Stomach (tissue), 9 donors: ENCODE results near the gene EEFSEC. TPM values are rescaled to one million over a fixed set of nuclear protein-coding genes. Genes with fewer than 3 reads are reported as not detected.

Source experiments
- DNase-seq, 2 donors: peaks; one replicate each; pipeline versions ENCODE4 v3.0.0 to v3.0.0-alpha.2; 2013 to 2019
- H3K27ac ChIP-seq, 5 donors: fragments of 200-600 bp in 4 of 5; sonication (generic) in 4 of 5; one replicate each; pipeline ENCODE4 v1.5.1; 2013 to 2019; ENCODE audit warnings: mild to moderate bottlenecking in 1 of 5, moderate library complexity in 1 of 5
- H3K27me3 ChIP-seq, 3 donors: fragments of 200-600 bp; sonication (generic); one replicate each; pipeline ENCODE4 v1.5.1; 2017 to 2019; ENCODE audit warnings: mixed run types in 1 of 3
- H3K36me3 ChIP-seq, 4 donors: fragments of 200-600 bp; sonication (generic); 1 replicate in 3 of 4; 2 replicates in 1 of 4; pipeline ENCODE4 v1.5.1; 2016 to 2019
- H3K4me1 ChIP-seq, 4 donors: fragments of 200-600 bp; sonication (generic); one replicate each; pipeline ENCODE4 v1.5.1; 2016 to 2019
- H3K4me3 ChIP-seq, 4 donors: fragments of 200-600 bp; sonication (generic) in 3 of 4; one replicate each; pipeline ENCODE4 v1.5.1; 2016 to 2019; ENCODE audit warnings: mild to moderate bottlenecking in 1 of 4
- H3K9me3 ChIP-seq, 4 donors: fragments of 200-600 bp; sonication (generic); one replicate each; pipeline ENCODE4 v1.5.1; 2016 to 2019
- EP300 ChIP-seq: sonication (generic); formaldehyde crosslinking; IDR thresholded peaks from one replicate; pipeline ENCODE4 v1.6.1; 2017; ENCODE audit warnings: antibody characterized with exemption
- POLR2A ChIP-seq, 4 donors: fragments of 450-650 bp; IDR thresholded peaks; one replicate each; pipeline ENCODE4 v1.6.1; 2016; ENCODE audit warnings: antibody characterized with exemption in 4 of 4, control low read depth in 2 of 4, mild to moderate bottlenecking in 1 of 4, moderate library complexity in 1 of 4
- POLR2AphosphoS5 ChIP-seq, 3 donors: sonication (generic); formaldehyde crosslinking; IDR thresholded peaks; one replicate each; pipeline ENCODE4 v1.6.1; 2016; ENCODE audit warnings: antibody characterized with exemption in 3 of 3
- WGBS, 5 donors: extraction: QIAGEN DNeasy Blood & Tissue Kit in 3 of 5; methylation state at CpG; one replicate each; pipeline versions ENCODE4 v1.1.5 to v1.1.7; 2013 to 2018; 5-methylcytosine and 5-hydroxymethylcytosine counted together
- intact Hi-C: fragments of 100-400 bp; cut with DNase I; formaldehyde crosslinking; loops from one replicate; pipeline ENCODE4 v1.15.1; 2023; ENCODE audit warnings: low total_unique reads
- polyA plus RNA-seq, 3 donors: library from polyadenylated mRNA; stranded (reverse); fragments of 200-250 nt; gene quantifications; one replicate each; pipeline ENCODE4 v1.2.3, GENCODE V29; 2013
- total RNA-seq, 5 donors: library from RNA; depleted of rRNA; stranded (reverse); fragments of >200 nt; gene quantifications; one replicate each; pipeline versions ENCODE4 v1.1.0 to v1.2.3, GENCODE V29; 2014 to 2016
- TF ChIP-seq, protein P1 (sequence below), 7 experiments: fragments of 450-650 bp in 4 of 7; fragments of 200-600 bp in 3 of 7; sonication (generic) in 3 of 7; IDR thresholded peaks; one replicate each; pipeline ENCODE4 v1.5.1; 2016 to 2019; ENCODE audit warnings: antibody characterized with exemption in 7 of 7, control low read depth in 2 of 7, mild to moderate bottlenecking in 1 of 7
- donor health status: healthy with polysubstance abuse.
- donor health status: Bipolar disorder and iron deficiency.
- donor health status: healthy.

The EEFSEC gene
- total and polyA plus RNA-seq, 8 donors, result 5.0 to 39.1 (median 13.2) TPM

DNA sequence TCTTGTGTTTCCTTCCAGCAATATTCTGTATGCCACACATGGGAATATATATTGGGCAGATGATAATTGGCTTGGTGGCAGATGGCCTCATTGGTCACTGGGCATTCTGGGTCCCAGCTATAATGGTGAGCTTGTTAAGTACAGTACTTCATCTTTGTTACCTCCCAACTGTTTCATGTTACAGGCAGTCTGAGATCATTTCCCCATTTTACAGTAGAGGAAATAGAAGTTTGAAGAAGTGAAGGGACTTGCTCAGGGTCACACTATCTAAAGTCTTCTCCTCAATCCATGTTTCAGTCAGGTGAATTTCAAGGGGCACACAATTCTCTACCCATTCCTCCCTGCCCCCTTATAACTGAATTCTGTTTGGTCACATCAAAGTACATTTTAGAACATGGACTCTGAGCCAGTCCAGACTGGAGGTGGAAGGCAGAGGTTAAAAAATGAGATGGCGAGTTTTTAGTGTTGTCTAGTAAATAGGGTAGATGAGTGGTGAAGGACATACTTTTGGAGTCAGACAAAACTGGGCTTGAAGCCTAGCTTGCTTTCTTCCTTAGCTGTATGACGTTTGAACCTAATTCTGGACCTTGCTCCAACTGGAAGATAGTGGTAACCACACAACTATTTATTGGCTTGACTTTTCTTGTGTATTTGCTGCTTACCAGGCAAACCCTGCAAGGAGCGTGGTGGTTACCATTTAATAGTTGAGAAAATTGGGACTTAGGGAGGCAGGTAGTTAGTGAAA, 2.5 kb downstream of the EEFSEC start:
- WGBS, 5 donors, result 61 to 93% (median 82%) methylated on average over 3 of the region's 3 CpGs
- intact Hi-C loops, result no loop called here
- no peaks in the 10 kb centered on the region for H3K9me3 ChIP-seq

GRCh38 chr3:128160661-128161060, 7.4 kb downstream of the EEFSEC start:
- intact Hi-C loops, result no loop called here
- no peak overlapping the region for H3K27ac ChIP-seq
- H3K9me3 ChIP-seq, result no peaks in the 10 kb centered on the region
- 87 to 90% (median 89%) methylated on average over 5 of the region's 5 CpGs for WGBS, 5 donors
- H3K36me3 ChIP-seq, result peaks cover 0 to 39% (median 32%) of the 10 kb centered on the region in 4 donors
- H3K27me3 ChIP-seq, result no peaks in the 10 kb centered on the region
- H3K4me1 ChIP-seq, result no peaks in the 10 kb centered on the region
- TF ChIP-seq, protein P1, sequence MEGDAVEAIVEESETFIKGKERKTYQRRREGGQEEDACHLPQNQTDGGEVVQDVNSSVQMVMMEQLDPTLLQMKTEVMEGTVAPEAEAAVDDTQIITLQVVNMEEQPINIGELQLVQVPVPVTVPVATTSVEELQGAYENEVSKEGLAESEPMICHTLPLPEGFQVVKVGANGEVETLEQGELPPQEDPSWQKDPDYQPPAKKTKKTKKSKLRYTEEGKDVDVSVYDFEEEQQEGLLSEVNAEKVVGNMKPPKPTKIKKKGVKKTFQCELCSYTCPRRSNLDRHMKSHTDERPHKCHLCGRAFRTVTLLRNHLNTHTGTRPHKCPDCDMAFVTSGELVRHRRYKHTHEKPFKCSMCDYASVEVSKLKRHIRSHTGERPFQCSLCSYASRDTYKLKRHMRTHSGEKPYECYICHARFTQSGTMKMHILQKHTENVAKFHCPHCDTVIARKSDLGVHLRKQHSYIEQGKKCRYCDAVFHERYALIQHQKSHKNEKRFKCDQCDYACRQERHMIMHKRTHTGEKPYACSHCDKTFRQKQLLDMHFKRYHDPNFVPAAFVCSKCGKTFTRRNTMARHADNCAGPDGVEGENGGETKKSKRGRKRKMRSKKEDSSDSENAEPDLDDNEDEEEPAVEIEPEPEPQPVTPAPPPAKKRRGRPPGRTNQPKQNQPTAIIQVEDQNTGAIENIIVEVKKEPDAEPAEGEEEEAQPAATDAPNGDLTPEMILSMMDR (IDR thresholded peaks at IDR 0.05), result no peak
- TF ChIP-seq POLR2A (IDR thresholded peaks at IDR 0.05), result no peak
- no peak for TF ChIP-seq POLR2AphosphoS5 (IDR thresholded peaks at IDR 0.05)
- TF ChIP-seq EP300, result no peak
- DNase-seq, result no peak
- H3K4me3 ChIP-seq, result no peak overlapping the region

More for the DNA sequence above, 2.5 kb downstream of the EEFSEC start:
- no peak for TF ChIP-seq POLR2AphosphoS5 (IDR thresholded peaks at IDR 0.05)
- TF ChIP-seq EP300, result no peak
- TF ChIP-seq POLR2A (IDR thresholded peaks at IDR 0.05), result no peak
- TF ChIP-seq, protein P1 (IDR thresholded peaks at IDR 0.05), result no peak
- Histone ChIP-seq H3K4me1 (peaks cover 6 to 18% (median 12%) of the 10 kb centered on the region in 4 donors), H3K4me3 (no peak overlapping the region), H3K27me3 (no peaks in the 10 kb centered on the region), H3K27ac (no peak overlapping the region), H3K36me3 (peaks cover 0 to 26% (median 20%) of the 10 kb centered on the region in 4 donors)
- no peak for DNase-seq

DNA sequence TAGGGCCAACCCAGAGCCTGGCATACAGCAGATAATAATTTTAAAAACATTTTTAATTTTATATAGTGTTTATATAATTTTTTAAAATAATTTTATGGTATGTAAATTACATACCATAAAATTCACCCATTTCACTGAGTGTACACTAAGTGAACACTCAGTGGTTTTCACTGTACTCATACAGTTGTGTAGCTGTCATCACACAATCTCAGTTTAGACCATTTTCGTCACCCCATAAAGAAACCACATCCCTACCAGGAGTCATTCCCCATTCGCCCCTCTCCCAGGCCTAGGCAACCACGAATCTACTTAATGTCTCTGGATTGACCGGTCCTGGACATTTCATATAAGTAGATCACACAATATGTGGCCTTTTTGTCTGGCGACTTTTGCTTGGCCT, 10.2 kb downstream of the EEFSEC start:
- TF ChIP-seq EP300, result no peak
- TF ChIP-seq POLR2AphosphoS5 (IDR thresholded peaks at IDR 0.05), result no peak
- TF ChIP-seq POLR2A (IDR thresholded peaks at IDR 0.05), result no peak
- TF ChIP-seq, protein P1 (IDR thresholded peaks at IDR 0.05), result no peak
- H3K9me3 ChIP-seq, result no peaks in the 10 kb centered on the region
- intact Hi-C loops, result no loop called here

GRCh38 chr3:128166971-128167453, 13.7 kb downstream of the EEFSEC start:
- no peak for DNase-seq
- H3K27ac ChIP-seq, result no peak overlapping the region
- no peaks in the 10 kb centered on the region for H3K9me3 ChIP-seq
- no peaks in the 10 kb centered on the region for H3K27me3 ChIP-seq
- intact Hi-C loops, result no loop called here
- WGBS, 5 donors, result 84 to 94% (median 90%) methylated on average over 5 of the region's 5 CpGs
- TF ChIP-seq POLR2A (IDR thresholded peaks at IDR 0.05) (no peak), POLR2AphosphoS5 (IDR thresholded peaks at IDR 0.05) (no peak), EP300 (no peak)
- TF ChIP-seq, protein P1 (IDR thresholded peaks at IDR 0.05), result no peak
- peaks cover 0 to 10% (median 2%) of the 10 kb centered on the region in 4 donors for H3K4me1 ChIP-seq
- H3K36me3 ChIP-seq, result peaks cover 0 to 5% (median 4%) of the 10 kb centered on the region in 4 donors
- H3K4me3 ChIP-seq, result no peak overlapping the region

More for the DNA sequence above, 10.2 kb downstream of the EEFSEC start:
- no peak overlapping the region for H3K27ac ChIP-seq
- 56 to 96% (median 76%) methylated on average over 5 of the region's 5 CpGs for WGBS, 5 donors
- peaks cover 0 to 23% (median 18%) of the 10 kb centered on the region in 4 donors for H3K36me3 ChIP-seq
- H3K27me3 ChIP-seq, result no peaks in the 10 kb centered on the region
- no peaks in the 10 kb centered on the region for H3K4me1 ChIP-seq
- H3K4me3 ChIP-seq, result no peak overlapping the region
- DNase-seq, result no peak
